Inferior parietal cortex (tissue), 1 donor: ENCODE data around the gene CCDC40.
A peak's percentile ranks its signal among the peaks of the same experiment; 100 is the strongest.
"Not testable (repeated sequence)": the region's sequence is repeated elsewhere in the genome, so short reads cannot be mapped to it uniquely, and the experiment has no call there.

ENCODE experiments used
- DNase-seq: peaks from one replicate; pipeline ENCODE4 v3.0.0-alpha.2; 2016; ENCODE audit errors: extremely low spot score

Gene CCDC40

DNA sequence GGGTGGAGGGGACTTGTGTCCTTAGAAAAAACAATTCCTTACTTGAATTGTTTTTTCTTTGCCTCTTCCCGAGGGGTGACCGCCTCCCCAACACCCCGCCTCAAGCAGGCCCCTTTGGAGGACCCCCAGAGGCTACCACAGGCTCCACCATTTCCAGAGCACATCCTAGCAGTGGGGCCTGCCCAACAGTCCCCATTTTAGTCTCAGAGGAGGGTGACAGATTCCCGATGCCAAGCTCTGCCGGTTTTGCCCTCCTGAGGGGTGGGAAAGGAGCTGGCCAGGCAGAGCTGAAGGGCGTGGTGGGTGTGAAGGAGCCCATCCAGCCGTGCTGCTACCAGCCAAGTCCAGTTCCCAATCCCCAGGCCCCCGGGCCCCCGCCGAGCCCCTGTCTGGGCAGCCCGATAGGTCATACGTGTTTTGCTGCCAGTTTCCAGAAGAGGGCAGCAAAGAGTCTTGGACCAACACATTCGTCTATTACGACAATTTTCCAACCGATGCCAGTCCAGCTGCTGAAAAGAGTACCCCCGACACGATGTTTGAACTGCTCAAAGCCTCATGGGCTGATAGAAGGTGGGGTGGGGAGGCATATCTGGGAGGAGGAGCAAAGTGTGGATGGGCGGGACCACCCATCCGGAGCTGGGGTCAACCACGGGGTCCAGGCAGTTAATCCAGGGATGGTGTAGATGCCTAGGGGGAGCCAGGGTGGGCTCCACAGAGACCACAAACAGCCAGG, 46.1 kb downstream of the CCDC40 start:
- DNase-seq = peak; percentile 73

DNA sequence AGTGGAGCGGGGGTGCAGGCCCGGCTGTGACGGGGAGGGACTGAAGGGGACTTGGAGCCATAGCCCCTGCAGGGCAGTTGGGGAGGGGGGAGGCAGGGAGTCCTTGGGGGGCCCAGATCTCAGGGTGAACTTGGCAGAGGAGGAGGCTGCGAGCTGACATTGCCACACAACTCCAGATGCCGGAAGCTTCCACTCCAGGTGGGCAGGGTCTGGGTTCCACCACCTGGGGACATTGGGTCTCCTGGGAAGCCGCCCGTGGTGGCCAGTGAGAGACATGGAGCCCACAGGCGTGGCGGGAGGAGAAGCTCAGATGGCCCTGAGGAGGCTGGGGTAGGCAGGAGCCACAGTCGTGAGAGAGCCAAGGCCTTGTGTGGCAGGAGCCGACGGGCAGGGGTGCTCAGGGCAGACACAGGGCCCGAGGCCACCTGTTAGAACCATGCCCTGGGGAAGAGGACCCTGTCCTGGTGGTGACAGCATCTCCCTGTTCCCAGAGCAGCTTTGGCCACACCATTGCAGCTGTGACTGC, 46.8 kb downstream of the CCDC40 start:
- DNase-seq = no peak

DNA sequence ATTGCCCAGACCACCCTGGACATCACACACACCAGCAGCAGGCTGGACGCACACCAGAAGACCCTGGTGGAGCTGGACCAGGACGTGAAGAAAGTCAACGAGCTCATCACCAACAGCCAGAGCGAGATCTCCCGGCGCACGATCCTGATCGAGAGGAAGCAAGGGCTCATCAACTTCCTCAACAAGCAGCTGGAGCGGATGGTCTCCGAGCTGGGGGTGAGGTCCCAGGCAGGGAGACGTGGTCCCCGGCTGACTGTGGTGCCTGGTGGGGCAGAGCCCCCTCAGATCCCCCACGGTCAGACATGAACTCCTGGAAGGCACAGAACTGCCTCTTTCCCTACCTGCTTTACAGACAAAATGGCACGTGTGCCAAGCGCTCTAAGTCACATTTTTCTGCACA, 48.3 kb downstream of the CCDC40 start:
- DNase-seq = no peak

- no peak for DNase-seq
These were observed 49.6 kb downstream of the CCDC40 start for GRCh38 chr17:80086081-80086480.

GRCh38 chr17:80086616-80087015, 50.2 kb downstream of the CCDC40 start:
- DNase-seq = no peak

- DNase-seq = no peak
These were observed 51.2 kb downstream of the CCDC40 start for GRCh38 chr17:80087346-80088265.

- DNase-seq = no peak
These were observed 53.3 kb downstream of the CCDC40 start for GRCh38 chr17:80089762-80090161.

GRCh38 chr17:80090164-80090563, 53.7 kb downstream of the CCDC40 start:
- not testable (repeated sequence) for DNase-seq

GRCh38 chr17:80091376-80091775, 54.9 kb downstream of the CCDC40 start:
- no peak for DNase-seq

- no peak for DNase-seq
These were observed 56.5 kb downstream of the CCDC40 start for GRCh38 chr17:80092959-80093358.

GRCh38 chr17:80095038-80095843, 58.8 kb downstream of the CCDC40 start:
- no peak for DNase-seq

- no peak for DNase-seq
These were observed 59.5 kb downstream of the CCDC40 start for GRCh38 chr17:80095844-80096475.

DNA sequence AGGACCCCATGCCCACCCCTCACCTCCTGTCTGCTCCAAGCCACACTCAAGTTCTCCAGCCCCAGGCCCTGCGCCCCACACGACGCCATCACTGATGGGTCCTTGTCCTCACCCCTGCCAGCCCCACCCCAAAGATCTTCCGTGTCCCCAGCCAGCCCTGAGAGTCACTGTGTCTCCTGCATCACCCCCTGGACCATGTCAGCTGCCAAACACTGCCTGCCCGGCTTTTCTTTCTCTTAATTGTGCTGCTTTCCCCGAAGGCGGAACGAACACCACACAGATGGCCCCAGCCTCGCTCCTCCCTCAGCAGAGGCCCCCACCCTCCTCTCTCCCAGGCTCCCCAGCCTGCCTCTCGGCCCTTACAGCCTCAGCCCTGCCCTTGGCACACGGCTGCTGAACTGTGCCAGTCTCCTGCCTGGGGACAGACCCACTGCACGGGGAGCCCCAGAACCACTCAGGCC, 60.1 kb downstream of the CCDC40 start:
- DNase-seq = no peak

DNA sequence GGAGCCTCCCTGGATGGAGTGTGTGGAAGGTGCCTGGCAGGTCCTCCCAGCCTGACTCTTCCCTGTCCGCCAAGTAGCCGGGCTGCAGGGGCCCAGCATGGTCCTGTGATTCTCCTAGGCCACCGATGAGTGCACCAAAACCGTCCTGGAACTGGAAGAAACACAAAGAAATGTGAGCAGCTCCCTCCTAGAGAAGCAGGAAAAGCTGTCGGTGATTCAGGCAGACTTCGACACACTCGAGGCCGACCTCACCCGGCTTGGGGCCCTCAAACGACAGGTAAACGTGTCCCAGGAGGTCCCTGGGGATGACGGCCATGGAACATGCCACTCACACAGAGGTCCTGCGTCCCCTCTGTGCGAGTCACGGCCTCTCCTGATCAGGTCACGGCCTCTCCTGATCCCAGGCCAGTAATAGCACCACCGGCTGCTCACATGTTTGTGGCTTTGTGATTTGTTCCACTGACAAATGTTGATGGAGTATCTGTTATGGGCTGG, 60.7 kb downstream of the CCDC40 start:
- no peak for DNase-seq

GRCh38 chr17:80097844-80098691, 61.6 kb downstream of the CCDC40 start:
- no peak for DNase-seq

DNA sequence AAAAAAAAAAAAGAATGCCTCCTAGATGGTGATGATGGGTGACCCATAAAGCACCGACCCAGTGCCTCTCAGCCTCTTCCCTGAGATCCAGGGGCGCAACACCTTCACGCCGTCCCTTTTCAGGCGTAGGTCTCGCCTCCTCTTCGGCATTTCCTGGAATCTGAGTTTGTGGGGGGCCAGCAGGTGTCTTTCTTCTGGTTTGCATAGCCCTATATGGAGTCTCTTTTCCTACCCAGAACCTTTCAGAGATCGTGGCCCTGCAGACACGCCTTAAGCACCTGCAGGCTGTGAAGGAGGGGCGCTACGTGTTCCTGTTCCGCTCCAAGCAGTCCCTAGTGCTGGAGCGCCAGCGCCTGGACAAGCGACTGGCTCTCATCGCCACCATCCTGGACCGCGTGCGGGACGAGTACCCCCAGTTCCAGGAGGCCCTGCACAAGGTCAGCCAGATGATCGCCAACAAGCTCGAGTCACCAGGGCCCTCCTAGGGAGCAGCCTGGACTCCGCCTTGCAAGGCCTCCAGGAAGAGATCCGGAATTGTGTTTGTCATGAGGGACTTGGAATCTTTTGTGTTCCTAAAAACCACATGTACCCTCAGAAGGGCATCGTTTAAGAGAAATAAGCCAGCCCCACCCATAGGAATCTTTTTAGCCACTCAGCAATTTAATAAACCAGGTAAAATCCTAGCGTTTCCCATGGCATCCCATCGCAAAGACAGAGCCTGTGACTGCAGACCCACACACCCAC, 63.0 kb downstream of the CCDC40 start:
- DNase-seq = no peak

DNA sequence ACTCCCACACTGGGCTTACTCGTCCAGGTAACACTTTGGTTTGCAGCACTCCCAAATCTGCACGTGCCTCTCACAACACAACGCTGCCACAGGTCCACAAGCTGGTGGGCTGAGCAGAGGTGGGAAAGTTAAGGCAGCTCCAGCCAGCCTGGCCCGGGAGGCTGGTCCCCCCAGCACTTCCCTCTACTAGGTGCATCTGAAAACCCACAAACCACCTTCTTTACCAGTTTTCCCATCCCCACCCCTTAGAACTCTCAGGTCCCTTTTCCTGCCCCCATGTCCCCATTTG, 63.5 kb downstream of the CCDC40 start:
- no peak for DNase-seq

GRCh38 chr17:80101011-80101945, 64.8 kb downstream of the CCDC40 start, which contains the start of gene GAA:
Gene GAA (plus strand): TSS chr17:80101581. CDS start chr17:80104587, 3,006 bp downstream.
- peak; percentile 81 for DNase-seq
